ENCODE results near the gene LHB. TPM values are rescaled to one million over a fixed set of nuclear protein-coding genes. Genes with fewer than 3 reads are reported as not detected.

The LHB gene
- polyA plus RNA-seq, 1 donor (not counting 4 experiments of a cell fraction or from before 2014, with no cell fraction given), result not detected

DNA sequence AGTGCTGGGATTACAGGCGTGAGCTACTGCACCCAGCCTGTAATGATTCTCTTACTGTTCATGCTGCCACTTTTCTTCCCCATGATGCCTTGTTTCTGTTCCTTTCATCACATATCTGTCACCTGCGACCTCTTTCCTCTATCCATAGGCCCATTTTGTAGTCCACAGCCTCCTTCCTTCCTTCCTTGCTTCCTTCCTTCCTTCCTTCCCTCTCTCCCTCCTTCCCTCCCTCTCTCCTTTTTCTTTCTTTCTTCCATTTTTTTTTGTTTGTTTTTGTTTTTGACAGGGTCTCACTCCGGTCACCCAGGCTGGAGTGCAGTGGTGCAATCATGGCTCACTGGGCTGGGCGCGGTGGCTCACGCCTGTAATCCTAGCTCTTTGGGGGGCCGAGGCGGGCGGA, 28.0 kb downstream of the LHB start:
- no peaks in the 10 kb centered on the region for H4K20me1 ChIP-seq (ENCODE audit: control insufficient read depth, extremely low read depth, insufficient read depth, low read length)
- H3K4me1 ChIP-seq (ENCODE audit: control insufficient read depth, extremely low read depth, insufficient read depth, low read length), result peaks cover 4% of the 10 kb centered on the region
- dilution Hi-C loops (cut with MboI; ENCODE audit: extremely low pct_ligation_motif_present, low sequenced_read_pairs), result no loop called here
- peaks cover 38 to 42% of the 10 kb centered on the region in 2 experiments for H3K36me3 ChIP-seq (ENCODE audit: control insufficient read depth in 2 of 2, extremely low read depth in 1 of 2, insufficient read depth in 2 of 2, low read length in 2 of 2)
- H3K4me2 ChIP-seq (ENCODE audit: control insufficient read depth, extremely low read depth, insufficient read depth, low read depth, low read length), result no peak overlapping the region
- no peak overlapping the region for H2AFZ ChIP-seq (ENCODE audit: control insufficient read depth, low read length)
- H3K79me2 ChIP-seq (ENCODE audit: control insufficient read depth, insufficient read depth, low read length), result peaks cover 41% of the 10 kb centered on the region
- no peak overlapping the region for H3K9ac ChIP-seq (ENCODE audit: control insufficient read depth, extremely low read depth, insufficient read depth, low read length)
- no peaks in the 10 kb centered on the region for H3K9me3 ChIP-seq (ENCODE audit: control insufficient read depth, low read depth, low read length)
- no peak overlapping the region for H3K4me3 ChIP-seq (ENCODE audit: control insufficient read depth in 2 of 3, extremely low read depth in 1 of 3, insufficient read depth in 2 of 3, low read depth in 1 of 3, low read length in 3 of 3)
- TF ChIP-seq, protein P1, sequence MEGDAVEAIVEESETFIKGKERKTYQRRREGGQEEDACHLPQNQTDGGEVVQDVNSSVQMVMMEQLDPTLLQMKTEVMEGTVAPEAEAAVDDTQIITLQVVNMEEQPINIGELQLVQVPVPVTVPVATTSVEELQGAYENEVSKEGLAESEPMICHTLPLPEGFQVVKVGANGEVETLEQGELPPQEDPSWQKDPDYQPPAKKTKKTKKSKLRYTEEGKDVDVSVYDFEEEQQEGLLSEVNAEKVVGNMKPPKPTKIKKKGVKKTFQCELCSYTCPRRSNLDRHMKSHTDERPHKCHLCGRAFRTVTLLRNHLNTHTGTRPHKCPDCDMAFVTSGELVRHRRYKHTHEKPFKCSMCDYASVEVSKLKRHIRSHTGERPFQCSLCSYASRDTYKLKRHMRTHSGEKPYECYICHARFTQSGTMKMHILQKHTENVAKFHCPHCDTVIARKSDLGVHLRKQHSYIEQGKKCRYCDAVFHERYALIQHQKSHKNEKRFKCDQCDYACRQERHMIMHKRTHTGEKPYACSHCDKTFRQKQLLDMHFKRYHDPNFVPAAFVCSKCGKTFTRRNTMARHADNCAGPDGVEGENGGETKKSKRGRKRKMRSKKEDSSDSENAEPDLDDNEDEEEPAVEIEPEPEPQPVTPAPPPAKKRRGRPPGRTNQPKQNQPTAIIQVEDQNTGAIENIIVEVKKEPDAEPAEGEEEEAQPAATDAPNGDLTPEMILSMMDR (optimal IDR thresholded peaks at IDR 0.05 in 1 of 3, IDR thresholded peaks at IDR 0.05 in 1 of 3, conservative IDR thresholded peaks at IDR 0.05 in 1 of 3; ENCODE audit: extremely low read depth in 1 of 3, insufficient read depth in 2 of 3, low read length in 3 of 3), result no peak
- TF ChIP-seq EZH2 (IDR thresholded peaks at IDR 0.05; ENCODE audit: low read length), result no peak
- FAIRE-seq, result no peak
- no peak overlapping the region for H3K27ac ChIP-seq (ENCODE audit: control insufficient read depth, insufficient read depth, low read length)
- no peaks in the 10 kb centered on the region for H3K9me1 ChIP-seq (ENCODE audit: control insufficient read depth, extremely low read depth, insufficient read depth, low read length)
- no peak for DNase-seq (ENCODE audit: low read depth, low spot score)
- no peaks in the 10 kb centered on the region for H3K27me3 ChIP-seq (ENCODE audit: control insufficient read depth, extremely low read depth, insufficient read depth, low read length)

DNA sequence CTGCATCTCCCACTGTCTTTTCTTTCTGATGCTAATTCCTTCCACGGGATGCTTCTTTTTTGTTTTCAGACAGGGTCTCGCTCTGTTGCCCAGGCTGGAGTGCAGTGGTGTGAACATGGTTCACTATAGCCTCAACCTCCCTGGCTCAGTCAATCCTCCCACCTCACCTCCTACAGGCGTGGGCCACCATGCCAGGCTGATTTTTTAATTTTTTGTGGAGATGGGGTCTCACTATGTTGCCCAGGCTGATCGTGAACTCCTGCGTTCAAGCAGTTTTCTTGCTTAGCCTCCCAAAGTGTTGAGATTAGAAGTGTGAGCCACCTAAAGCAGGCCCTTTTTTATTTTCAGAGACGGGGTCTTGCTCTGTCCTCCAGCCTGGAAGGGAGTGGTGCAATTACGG, 28.6 kb downstream of the LHB start:
- dilution Hi-C loops (cut with MboI; ENCODE audit: extremely low pct_ligation_motif_present, low sequenced_read_pairs), result no loop called here
- Histone ChIP-seq H3K9me1 (ENCODE audit: control insufficient read depth, extremely low read depth, insufficient read depth, low read length) (no peaks in the 10 kb centered on the region), H3K9ac (ENCODE audit: control insufficient read depth, extremely low read depth, insufficient read depth, low read length) (no peak overlapping the region), H3K27ac (ENCODE audit: control insufficient read depth, insufficient read depth, low read length) (no peak overlapping the region), H3K4me2 (ENCODE audit: control insufficient read depth, extremely low read depth, insufficient read depth, low read depth, low read length) (no peak overlapping the region), H3K79me2 (ENCODE audit: control insufficient read depth, insufficient read depth, low read length) (peaks cover 39% of the 10 kb centered on the region), H4K20me1 (ENCODE audit: control insufficient read depth, extremely low read depth, insufficient read depth, low read length) (no peaks in the 10 kb centered on the region), H3K27me3 (ENCODE audit: control insufficient read depth, extremely low read depth, insufficient read depth, low read length) (no peaks in the 10 kb centered on the region), H3K36me3 (ENCODE audit: control insufficient read depth in 2 of 2, extremely low read depth in 1 of 2, insufficient read depth in 2 of 2, low read length in 2 of 2) (peaks cover 42 to 47% of the 10 kb centered on the region in 2 experiments), H3K4me1 (ENCODE audit: control insufficient read depth, extremely low read depth, insufficient read depth, low read length) (peaks cover 4% of the 10 kb centered on the region), H3K9me3 (ENCODE audit: control insufficient read depth, low read depth, low read length) (no peaks in the 10 kb centered on the region), H3K4me3 (ENCODE audit: control insufficient read depth in 2 of 3, extremely low read depth in 1 of 3, insufficient read depth in 2 of 3, low read depth in 1 of 3, low read length in 3 of 3) (no peak overlapping the region), H2AFZ (ENCODE audit: control insufficient read depth, low read length) (no peak overlapping the region)
- FAIRE-seq (no peak), DNase-seq (ENCODE audit: low read depth, low spot score) (no peak)
- no peak for TF ChIP-seq EZH2 (IDR thresholded peaks at IDR 0.05; ENCODE audit: low read length)
- TF ChIP-seq, protein P1 (optimal IDR thresholded peaks at IDR 0.05 in 1 of 3, IDR thresholded peaks at IDR 0.05 in 1 of 3, conservative IDR thresholded peaks at IDR 0.05 in 1 of 3; ENCODE audit: extremely low read depth in 1 of 3, insufficient read depth in 2 of 3, low read length in 3 of 3), result no peak

Data from keratinocyte (primary cell).